GM18519 (cell line): ENCODE data around the gene OPHN1.
"Not testable (repeated sequence)": the region's sequence is repeated elsewhere in the genome, so short reads cannot be mapped to it uniquely, and the experiment has no call there.

ENCODE experiments used
- ATAC-seq: cut with Tn5 transposase; IDR thresholded peaks from one replicate; pipeline ENCODE4 v1.9.1; 2021; ENCODE audit warnings: mild to moderate bottlenecking, moderate library complexity; ENCODE audit not compliant: unreplicated experiment, low FRiP score

The OPHN1 gene

DNA sequence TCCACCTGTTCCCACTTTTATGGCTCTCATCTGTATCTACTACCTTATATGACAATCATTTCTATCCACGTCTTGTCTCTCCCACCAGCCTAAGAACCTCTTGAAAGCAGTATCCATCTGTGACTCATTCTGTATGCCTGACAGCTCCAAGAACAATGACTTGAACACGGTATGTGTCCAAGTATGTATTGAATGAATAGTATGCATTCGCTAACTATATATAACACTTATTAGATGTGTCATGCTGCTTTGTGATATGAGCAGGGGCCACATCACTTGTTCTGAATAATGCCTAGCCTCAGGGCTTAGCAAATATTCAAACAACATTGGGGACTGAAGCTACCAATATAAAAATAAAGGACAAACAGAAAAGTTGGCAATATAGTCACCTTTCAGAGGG is 4.9 kb downstream of the OPHN1 start:
- ATAC-seq, result no peak

DNA sequence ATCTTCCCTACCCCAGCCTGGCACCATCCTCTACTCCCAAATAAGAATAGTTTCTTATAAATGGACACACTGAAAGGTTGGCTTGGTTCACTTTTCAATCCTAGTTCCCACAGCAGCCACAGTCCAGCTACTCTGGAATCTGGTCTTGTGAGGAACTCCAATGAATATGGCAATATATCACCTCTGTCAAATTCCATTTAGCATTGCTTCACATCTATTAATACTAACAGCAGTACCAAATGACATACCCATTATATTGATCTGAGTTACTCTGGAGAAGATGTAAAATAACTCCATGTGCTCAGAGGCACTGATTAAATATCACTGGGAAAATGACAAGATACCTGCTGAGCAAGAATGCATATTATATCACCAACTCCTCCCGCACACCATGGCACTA is 8.6 kb downstream of the OPHN1 start:
- ATAC-seq, result no peak

DNA sequence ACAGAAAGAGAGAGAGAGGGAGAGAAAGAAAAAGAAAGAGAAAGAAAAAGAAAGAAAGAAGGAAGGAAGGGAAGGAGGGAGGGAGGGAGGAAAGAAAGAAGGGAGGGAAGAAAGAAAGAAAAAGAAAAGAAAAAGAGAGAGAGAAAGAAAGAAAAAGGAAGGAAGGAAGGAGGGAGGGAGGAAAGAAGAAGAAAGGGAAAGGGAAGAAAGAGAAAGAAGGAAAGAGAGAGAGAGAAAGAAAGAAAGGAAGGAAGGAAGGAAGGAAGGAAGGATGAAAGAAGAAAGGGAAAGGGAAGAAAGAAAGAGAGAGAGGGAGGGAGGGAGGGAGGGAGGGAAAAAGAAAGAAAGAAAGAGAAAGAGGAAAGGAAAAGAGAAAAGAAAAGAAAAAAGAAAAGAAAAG is 10.8 kb downstream of the OPHN1 start:
- no peak for ATAC-seq

DNA sequence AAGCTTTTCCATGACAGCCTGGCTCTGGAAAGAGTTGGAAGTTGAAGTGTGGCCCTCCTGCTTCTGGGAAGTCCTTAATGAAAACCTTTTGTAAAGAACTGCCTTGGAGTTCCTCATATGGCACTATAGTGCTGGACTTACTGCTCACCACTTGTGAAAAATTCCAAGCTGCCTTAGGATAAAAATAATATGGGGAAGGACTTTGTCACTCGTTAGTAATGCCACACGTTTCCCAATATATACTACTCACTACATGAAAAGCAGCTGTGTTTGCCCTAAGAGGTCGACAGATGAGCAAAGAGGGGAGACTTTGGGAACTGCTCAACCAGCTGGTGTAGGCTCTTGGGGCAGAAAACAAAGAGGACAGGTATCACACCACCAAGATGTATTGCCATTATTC is 11.7 kb downstream of the OPHN1 start:
- no peak for ATAC-seq

DNA sequence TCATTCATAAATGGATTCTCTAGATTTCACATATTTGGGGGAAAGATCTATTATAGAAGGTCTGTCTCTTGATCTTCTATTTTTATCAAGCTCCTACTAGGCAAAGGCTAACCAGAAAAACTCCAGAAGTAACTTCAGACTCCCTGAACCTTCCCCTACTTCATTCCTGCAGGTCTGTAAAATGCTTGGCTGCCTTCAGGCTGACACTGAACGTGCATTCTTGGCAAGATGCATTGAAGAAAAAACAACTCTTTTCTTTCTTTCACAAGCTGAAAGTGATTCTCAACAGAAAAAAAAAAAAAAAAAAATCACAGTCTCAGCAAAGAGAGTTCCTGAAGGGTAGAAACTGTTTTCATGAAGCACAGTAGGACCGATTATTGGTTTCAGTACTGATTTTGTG is 12.7 kb downstream of the OPHN1 start:
- ATAC-seq, result no peak

DNA sequence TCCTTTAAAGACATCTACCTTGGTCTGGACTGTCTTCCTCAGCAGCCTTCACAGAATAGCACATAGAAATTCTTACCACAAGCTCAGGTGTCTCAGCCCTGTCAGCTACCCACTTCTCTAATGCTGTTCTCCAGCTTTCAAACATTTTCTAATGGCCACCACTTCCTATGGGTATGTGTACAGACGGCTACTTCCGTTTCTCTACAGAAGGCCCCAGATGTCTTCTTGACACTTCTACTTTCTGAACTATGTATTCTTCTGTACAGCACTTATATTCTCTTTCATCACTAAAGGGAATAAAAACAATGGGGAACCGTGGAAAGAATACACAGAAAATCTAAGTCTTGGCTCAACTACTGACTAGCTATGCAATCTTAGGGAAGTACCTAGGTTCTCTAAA is 13.3 kb downstream of the OPHN1 start:
- ATAC-seq, result no peak

DNA sequence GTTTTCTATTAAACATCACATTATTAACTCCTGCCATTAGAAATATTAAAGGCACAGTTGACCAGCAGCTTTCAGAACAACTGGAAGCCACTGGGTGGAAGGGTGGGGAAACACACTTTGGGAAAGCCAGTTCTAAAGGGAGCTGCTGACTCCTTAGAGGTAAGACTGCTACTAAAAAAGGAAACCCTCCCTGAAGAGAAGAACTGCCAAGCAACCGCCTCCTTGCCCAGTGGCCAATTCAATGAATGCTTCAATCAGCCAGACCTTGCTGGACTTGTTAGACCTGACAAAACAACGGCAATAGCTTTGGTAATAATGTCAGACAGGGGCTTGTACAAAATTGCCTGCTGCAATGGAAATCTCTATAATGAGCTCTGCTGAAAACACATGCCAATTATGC is 15.6 kb downstream of the OPHN1 start:
- no peak for ATAC-seq

DNA sequence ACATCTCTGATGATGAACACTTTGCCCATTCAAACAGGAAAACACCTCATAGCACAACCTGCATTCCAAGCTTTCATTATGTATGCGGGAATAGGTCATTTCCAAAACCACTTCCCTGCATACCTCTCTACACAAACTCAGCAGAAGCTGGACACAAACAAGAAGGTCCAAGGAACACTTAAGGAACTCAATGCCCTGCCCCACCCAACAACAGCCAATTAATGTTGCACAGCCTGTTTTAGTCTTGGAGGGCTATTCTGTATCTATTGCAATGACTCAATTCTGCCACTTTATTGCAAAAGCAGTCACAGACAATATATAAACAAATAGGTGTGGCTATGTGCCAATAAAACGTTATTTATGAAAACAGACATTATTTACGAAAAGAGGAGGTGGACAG is 16.7 kb downstream of the OPHN1 start:
- ATAC-seq, result no peak

DNA sequence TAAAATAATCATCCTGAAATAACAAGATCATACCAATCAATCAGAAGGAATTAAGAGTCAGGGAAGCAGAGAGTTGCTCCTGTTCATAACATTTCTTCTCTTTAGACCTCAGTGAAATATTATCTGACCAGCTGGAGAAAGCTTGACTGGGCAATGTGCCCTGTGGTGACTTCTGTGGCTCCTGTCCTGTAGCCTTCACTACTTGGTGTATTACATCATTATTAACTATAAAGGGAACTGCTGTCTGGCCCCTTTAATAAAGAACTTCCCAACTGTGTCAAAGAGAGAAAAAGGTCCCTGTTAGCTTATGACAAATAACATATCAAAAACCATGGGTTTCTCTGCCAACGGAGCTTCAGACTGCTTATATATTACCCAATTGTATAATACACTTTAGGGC is 18.0 kb downstream of the OPHN1 start:
- no peak for ATAC-seq

DNA sequence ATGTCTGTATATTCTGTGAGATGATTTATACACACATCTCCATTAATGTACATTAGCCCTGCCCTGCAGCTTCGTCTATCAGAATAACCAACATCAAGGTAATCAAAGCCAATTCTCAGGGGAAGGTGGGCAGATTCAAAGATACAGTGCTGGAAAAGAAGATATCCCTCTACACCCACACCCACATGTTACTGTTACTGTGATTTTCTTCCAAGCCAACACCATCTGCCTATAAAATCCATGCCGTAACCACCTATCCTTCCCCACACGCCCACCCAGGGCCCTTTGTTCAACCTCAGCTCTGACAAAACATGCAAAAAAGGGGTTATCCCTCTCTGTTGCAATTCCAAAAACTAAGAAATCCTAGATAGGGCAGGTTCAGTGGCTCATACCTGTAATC is 20.0 kb downstream of the OPHN1 start:
- ATAC-seq, result no peak

DNA sequence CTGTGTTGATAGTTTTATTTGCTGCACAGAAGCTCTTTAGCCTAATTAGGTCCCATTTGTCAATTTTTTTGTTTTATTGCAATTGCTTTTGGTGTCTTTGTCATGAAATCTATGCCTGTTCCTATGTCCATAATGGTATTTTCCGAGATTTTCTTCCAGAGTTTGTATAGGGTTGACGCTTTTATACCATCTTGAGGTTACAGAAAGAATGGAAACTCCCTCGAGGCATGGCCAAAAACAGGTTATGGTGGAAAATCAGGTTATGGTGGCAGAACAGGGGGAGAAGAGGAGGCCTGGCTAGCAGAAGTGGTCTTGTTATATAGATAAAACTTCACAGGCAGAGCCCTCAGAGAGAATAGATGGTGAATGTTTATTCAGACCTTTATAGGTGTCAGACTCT is 21.6 kb downstream of the OPHN1 start:
- no peak for ATAC-seq

DNA sequence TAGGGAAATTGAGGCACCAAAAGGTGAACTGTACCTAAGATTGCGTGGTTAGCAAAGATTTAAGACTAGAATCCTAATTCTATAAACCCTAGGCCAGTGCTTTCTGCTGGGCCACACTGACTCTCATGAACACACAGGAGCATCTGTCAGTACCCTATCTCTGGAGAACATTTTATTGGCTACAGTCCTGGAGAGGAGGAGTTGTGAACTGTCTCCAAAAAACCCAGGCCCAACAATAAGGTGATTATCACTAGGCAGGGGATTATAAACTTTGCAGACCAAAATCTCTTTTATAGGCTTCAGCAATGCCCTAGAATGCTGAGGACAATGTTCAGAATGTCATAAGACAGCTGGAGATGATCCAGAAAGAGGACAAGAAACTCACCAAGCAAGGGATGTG is 24.1 kb downstream of the OPHN1 start:
- no peak for ATAC-seq

DNA sequence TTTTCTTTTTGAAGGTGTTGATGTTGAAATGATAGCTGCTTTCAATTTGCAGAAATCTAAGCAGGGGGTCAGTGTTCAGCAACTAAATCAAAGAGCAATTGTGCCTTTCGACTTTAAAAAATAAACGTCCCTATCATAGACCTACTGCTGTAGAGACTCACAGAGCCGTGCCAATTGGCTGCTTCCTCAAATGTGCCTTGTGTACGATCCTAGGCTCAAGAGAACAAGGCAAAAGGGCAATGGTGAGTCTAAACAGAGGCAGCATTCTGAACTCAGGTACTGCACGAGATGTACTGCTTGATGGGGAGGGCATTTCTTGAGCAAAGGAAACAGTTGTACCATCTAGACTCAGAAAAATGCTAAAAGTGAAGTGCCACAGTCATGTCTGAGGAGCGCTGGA is 29.8 kb downstream of the OPHN1 start:
- no peak for ATAC-seq

DNA sequence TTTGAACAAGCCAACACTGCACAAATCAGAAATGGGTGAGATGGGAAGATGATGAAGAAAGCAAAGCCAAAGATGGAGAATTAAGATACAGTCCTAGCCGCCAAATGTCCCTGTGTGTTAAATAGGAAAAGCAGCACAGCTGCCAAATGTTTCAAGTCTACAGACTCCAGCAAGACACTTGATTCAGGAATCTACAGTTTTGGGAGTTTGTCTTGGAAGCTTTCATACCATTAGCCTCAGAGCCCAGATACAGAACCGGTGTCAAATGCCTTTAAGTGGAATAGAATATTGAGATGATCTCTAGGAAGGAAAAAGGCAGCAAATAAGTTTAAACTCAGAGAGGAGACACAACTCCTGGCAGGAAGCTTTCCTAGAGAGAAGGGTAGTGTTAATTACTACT is 30.3 kb downstream of the OPHN1 start:
- ATAC-seq, result no peak

DNA sequence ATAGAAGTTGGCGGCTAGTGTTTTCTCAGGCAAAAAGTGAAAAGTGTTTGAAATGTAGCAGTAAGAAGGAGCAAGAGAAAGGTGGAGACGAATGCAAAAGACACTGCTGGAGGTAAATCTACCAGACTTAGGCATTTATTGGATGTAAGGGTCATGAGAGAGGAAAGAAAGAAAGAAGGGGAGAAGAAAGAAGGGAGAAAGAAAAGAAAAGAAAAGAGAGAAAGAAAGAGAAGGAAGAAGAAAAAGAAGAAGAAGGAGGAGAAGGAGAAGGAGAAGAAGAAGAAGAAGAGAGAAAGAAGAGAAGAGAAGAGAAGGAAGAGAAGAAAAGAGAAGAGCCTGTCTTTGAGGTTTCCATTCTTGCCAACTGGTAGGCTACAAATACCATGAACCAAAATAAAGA is 31.2 kb downstream of the OPHN1 start:
- no peak for ATAC-seq

DNA sequence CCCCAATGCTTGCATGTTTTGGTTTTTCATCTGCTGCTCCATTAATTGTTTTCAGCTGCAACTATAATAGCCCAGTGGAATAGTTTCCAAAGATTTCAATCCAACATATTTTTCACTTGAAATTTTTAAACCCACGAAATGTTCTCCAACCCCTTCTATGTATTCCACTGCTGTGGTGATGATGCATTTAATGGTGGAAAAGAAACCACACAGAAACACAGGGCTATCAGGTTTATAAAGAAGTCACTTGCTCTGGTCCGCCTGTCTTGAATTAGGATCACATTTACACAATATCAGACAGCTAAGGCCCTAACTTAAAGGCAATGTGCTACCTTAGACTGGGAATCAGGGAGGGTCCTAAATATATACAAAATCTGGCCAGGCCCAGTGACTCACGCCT is 35.0 kb downstream of the OPHN1 start:
- ATAC-seq, result no peak

DNA sequence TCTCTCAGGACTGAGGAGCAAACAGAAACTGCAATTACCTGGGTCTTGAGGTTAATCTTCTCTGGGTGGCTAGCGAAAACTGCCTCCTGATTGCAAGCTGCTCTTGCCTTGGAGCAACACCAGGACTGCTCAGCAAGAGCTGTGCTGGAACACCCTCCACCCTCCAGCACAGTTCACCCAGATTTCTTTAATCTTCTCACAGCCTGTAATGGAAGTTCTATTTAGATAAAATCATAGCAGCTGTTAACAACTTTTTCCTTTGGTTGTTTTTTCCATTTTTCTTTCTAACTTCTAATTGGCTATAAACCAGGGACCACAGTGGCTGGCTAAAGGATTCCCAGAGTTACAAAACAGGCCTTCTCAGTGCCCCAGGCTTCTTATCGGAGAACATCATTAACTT is 36.3 kb downstream of the OPHN1 start:
- ATAC-seq, result no peak

DNA sequence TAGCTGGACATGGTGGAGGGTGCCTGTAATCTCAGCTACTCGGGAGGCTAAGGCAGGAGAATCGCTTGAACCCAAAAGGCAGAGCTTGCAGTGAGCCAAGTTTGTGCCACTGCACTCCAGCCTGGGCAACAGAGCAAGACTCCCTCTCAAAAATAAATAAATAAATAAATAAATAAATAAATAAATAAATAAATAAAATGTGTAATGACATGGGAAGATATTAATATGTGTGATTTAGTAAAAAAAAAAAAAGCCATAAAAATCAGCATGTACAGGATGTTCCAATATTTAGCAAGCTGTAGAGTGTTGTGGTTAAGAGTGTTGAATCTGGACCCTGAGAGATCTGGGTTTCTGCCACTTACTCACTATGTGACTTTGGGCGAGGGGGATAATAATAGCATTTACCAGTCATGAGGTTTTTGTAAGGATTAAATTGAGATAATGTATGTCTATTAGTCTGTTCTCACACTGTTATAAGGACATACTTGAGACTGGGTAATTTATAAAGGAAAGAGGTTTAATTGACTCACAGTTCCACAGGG is 43.8 kb downstream of the OPHN1 start:
- not testable (repeated sequence) for ATAC-seq

DNA sequence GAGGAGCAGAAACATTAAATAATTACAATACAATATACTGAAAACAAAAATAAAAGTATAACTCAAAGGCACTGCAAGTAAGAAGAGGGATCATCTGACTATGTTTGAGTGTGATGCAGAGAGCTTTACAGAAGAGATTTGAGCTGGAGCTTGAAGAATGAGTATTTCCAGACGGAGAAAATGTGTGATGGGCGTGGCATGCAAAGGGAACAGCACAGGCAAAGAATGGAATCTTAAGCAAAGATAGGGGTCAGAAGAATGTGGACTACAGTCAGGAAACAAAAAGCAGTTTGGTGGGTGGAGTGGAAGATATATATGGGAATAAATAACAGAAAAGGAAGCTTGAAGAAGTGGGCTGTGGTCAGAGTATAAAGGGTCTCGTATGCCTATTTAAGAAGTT is 45.5 kb downstream of the OPHN1 start:
- no peak for ATAC-seq

DNA sequence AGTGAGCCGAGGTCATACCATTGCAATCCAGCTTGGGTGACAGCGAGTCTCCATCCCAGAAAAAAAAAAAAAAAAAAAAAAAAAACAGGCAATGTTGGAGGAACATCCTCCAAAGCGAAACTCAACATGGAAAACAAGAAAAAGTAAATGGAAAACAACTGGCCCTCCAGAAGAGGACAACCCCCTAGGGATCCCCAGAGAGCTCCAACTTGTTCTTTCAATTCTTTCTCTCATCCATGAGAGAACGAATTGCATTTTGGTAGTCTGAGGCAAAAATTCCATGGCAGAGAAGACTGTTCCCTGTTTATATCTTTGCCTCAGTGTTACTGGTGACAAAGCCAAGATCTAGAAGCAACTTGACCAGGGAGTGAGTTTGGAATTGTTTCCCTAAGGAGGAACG is 49.8 kb downstream of the OPHN1 start:
- ATAC-seq, result no peak

DNA sequence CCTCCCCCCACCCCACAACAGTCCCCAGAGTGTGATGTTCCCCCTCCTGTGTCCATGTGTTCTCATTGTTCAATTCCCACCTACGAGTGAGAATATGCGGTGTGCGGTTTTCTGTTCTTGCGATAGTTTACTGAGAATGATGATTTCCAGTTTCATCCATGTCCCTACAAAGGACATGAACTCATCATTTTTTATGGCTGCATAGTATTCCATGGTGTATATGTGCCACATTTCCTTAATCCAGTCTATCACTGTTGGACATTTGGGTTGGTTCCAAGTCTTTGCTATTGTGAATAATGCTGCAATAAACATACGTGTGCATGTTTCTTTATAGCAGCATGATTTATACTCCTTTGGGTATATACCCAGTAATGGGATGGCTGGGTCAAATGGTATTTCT is 55.7 kb downstream of the OPHN1 start:
- ATAC-seq, result not testable (repeated sequence)

DNA sequence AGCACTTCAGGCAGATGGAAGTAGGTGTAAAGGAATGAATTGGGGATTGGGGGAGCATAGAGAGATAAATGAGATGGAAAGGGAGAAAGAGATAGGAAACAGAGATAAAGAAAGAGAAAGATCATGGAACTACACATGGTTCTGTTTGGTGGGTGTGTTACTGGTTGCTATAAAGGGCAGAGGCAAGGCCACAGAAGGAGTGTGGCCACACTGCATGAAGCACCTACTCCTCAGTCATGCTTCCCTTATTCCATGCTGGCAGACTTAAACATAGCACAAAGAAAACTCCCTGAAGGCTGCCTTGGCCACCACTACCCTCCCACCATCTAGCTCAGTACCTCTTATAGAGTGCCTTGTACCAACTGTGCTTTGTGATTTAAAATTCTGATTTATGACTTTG is 56.9 kb downstream of the OPHN1 start:
- no peak for ATAC-seq

DNA sequence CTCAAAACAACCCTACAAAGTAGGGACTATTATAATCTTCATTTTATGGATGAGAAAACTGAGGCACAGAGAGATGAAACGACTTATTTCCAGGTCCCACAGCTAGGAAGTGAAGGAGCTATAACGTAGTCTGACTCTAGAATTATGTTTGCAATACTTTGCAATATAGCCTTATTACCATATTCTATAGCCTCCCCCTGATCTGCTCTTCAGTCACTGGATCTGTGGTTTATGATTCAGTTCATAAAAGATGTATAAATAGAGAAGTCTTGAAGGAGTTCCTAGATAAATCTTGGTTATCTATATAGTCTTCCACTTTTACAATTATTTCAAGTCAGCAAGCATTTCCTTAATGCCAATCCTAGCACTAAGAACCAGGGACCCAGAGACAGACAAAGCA is 57.5 kb downstream of the OPHN1 start:
- no peak for ATAC-seq
